Inflammatory macrophage treated with lipopolysaccharide for 1 hour (primary cell): ENCODE data around the gene CARS2.
"Not testable (repeated sequence)": the region's sequence is repeated elsewhere in the genome, so short reads cannot be mapped to it uniquely, and the experiment has no call there.

Experiments used
- DNase-seq, 2 donors: peaks; one replicate each; pipeline ENCODE4 v3.0.0-alpha.2; 2020 to 2022

CARS2 gene

GRCh38 chr13:110615322-110616102, 90.4 kb downstream of the CARS2 start, which contains the start of gene NAXD:
Gene NAXD (plus strand): TSS chr13:110615545. CDS start chr13:110615602, 57 bp downstream.
- DNase-seq = peak; percentile 89

- no peak for DNase-seq
Measured at GRCh38 chr13:110615005-110615321, 91.0 kb downstream of the CARS2 start.

- no peak for DNase-seq
Measured at GRCh38 chr13:110610955-110611595, 94.8 kb downstream of the CARS2 start.

DNA sequence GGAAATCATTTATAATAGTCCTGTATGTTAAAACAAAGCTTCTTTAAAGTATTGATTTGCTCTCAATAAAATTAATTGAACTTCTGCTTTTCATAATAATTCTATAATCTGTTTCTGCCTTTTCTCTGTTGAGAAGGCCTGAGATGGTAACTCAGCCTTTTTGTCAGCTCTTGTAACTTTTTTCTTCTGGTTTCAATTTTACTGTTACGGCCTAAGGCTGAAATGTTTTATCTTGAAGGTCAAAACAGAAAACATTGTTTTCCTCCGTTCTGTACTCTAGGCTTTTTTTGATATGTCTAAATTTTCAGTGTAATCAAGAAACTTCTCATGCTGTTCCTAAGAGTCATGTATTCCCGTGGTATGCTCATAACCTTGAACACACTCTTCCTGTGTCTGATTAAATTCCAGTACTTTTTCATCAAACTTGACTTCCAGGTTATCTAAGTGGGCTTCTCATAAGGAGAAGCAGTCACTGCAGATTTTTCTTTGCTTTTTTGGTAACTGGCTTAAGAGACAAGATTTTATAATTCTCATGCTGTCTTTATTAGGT, 98.2 kb downstream of the CARS2 start:
- DNase-seq = no peak

- not testable (repeated sequence) for DNase-seq
Measured at GRCh38 chr13:110606281-110606680, 99.6 kb downstream of the CARS2 start.

DNA sequence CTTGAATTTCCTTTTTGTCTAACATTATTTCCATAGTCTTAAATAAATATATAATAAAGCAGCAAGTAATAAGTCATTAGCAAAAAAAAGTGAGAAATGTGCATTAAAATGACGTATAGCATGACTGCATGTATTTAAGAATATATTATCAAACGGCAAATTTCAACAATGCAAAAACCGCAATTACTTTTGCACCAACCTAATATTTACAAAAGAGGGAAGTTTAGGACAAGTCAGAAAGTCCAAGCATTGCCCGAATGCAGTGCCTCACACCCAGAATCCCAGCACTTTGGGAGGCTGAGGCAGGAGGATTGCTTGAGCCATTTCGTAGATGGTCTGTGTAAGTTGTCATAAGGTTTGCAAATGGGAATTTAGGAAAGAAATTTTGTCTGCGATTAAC, 100.8 kb downstream of the CARS2 start:
- no peak for DNase-seq

DNA sequence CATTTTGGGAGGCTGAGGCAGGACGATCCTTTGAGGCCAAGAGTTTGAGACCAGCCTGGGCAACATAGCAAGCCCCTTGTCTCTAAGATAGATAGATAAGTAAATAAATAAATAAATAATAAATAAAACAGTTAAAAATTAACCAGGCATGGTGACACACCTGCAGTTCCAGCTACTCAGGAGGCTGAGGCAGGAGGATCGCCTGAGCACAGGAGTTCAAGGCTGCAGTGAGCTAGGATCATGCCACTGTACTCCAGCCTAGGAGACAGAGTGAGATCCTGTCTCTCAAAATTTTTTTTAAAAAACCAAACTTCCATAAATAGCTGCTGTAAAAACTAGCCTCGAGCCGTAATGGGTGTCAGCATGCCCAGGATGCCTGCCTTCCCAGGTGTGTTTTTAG, 104.9 kb downstream of the CARS2 start:
- no peak for DNase-seq

DNA sequence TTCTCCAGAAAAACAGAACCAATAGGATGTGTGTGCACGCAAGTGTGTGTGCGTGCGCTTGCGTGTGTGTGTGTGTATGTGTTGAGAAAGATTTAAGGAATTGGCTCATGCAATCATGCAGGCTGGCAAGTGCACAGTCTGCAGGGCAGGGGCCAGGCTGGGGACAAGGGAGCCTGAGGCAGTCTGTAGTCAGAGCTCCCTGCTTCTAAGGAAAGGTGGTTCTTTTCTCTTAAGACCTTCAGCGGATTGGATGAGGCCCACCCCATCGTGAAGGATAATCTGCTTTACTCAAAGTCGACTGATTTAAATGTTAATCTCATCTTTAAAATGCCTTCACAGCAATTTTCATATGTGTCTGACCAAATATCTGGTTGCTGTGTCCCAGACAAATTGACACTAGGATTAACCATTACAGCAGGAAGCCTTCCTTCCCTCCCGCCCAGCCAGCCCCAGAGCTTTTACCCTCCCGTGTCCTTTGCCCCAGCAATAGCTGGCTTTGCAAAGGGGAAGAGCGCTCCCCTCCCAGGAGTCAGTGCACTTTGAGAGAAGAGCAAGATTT, 105.6 kb downstream of the CARS2 start:
- no peak for DNase-seq

DNA sequence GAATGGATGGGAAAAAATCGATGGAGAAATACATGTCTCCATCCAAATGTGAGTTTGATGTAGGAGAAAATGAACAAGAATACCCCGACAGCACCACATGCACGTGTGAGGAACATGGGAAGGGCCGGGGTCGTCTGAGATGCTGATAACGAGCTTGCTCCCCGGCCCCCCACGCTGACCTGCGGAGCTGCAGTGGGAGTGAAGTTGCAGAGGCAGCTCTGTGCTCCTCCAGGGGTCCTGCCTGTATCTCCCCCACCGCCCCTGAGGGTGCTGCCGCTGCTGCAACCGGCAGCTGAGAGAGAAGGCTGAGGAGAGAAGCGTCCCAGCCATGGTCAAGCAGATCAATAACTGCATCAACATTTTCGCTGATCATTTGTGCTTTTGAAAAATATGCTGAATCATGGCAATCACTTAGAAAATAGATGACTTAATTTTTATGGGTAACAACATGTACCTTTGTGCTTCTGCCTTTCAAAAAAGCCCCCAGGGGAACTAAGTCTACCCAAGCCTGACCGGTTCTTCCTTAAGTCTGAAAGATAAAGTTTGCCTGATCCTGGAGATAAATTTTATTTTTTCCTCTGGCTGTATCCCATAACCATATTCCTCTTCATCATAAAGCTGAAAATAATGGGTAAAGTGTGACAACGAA, 108.8 kb downstream of the CARS2 start:
- DNase-seq = no peak

DNA sequence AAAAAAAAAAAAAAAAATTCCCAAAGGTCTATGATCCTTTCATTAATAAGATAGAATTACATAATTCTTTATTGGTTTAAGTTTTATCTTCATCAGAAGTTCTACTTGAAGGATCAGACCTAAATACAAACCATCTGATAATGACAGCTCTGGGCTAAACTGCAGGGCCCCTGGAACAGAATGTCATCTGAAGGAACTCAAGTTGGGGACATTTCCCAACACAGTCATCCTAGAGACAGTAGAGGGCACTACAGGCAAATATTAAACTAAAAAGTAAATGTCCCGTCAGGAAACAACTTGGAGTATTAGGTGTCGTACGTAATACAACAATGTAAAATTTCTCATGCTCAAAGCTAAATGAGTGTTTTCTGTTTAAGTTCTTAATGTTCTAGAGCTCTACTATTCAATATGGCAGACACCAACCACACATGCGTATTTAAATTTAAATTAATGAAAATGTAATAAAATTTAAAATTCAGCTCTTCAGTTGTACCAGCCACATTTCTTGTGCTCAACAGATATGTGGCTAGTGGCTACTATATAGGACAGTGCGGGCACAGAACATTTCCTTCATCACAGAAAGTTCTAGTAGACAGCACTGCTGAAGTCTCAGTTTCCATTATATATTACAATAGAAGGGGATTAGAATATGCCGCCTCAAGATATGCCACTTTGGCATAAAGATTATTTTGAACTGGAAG, 112.3 kb downstream of the CARS2 start:
- DNase-seq = peak; percentile 65 to 79

DNA sequence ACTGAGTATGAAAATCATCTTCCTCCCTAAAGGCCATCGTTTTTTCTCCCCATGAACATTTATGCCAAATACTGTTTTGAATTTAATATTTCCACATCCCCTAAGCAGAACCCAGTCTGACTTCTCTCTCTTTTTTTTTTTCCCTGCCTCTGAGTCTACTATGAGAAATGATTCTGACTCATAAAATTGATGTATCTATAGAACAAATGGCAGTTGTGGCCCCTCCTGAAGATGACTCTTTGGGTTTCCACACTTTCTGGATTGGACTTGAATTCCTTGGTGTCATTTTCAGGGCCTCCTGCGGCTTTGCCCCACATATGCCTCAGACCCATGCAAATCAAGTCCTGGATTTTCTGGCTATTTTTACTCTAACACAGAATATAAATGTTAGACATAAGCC, 113.3 kb downstream of the CARS2 start:
- peak in 1 of 2 donors; percentile 5 for DNase-seq
